GM21360 (cell line): ENCODE data around the gene PPP1CC.
"Not testable (repeated sequence)": the region's sequence is repeated elsewhere in the genome, so short reads cannot be mapped to it uniquely, and the experiment has no call there.

ENCODE experiments used
- ATAC-seq: cut with Tn5 transposase; IDR thresholded peaks from one replicate; pipeline ENCODE4 v1.9.1; 2021; ENCODE audit warnings: mild to moderate bottlenecking, moderate library complexity; ENCODE audit not compliant: unreplicated experiment

The PPP1CC gene

DNA sequence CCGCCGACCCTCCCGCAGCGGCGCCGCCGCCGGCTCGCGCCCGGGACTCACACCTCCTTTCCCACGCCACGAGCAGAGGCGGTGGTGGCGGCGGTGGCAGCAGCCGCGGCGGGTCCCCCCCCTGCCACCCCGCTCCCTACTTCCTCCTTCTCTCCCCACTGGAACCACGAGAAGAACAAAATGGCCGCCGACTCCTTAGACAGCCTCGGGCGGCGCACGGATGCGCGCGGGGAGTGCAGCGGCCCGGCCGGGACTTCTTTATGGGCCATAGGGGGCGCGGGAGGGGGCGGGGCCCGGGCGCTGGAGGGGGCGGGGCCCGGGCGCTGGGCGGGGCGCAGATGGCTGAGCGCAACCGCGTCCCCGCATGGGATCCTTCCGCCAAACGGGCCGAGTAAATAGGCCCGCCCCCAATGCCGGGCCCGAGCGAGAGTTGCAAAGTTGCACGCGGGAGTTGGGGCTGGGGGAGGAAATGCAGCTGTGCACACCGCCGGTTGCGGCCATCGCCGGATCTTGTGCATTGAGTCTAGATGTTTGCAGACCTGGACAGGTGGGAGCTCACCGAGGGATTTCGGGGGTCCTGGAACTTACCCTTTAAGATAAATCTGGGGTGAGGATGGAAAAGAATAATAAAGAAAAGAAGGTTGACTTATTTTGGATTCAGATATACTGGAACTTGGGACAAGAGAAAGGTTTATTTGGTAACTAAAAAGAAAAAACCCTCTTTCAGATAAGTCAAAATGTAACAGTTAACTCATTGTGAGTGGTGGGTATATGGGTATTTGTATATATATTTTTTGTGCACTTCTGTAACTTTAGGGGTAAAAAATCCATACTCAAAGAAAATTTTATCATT, at the start of gene PPP1CC:
Gene PPP1CC, minus strand, starts transcription at position 174 of the 853 bp plus-strand sequence. CDS start 184 bp downstream, outside the sequence.
- ATAC-seq = peak; percentile 57

DNA sequence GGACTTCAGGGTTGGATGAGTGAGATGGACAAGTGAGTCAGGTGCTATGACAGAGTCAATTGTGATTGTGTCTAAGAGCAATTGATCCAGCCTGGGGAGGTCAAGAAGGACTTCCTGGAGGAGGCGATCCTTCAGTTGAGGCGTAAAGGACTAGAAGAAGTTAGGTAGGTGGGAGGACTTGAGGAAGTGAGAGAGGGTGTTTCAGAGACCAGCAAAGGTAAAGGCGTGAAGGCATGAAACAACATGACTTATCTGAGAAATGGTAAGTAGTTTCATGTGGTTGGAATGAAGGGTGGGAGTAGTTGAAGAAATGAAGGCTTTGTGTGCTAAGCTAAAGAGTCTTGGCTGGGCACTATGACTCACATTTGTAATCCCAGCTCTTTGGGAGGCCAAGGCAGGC, 48.9 kb upstream of the PPP1CC start:
- ATAC-seq = no peak

DNA sequence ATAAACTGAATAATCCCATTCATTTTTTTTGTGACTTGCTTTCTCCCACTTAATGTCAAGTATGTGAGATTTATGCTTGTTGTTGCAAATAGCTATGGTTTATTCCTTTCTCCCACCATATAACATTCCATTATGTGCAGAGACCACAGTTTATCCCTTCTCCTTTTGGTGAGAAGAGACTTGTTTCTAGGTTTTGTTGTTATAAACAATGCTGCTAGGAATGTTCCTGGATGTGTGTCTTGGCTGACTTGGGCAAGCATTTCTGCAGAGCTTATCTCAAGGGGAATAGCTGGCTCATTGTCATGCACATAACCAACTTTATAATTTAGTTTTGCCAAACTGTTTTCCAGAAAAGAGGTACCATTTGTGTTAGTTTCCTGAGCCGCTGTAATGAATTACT, 47.6 kb upstream of the PPP1CC start:
- no peak for ATAC-seq

DNA sequence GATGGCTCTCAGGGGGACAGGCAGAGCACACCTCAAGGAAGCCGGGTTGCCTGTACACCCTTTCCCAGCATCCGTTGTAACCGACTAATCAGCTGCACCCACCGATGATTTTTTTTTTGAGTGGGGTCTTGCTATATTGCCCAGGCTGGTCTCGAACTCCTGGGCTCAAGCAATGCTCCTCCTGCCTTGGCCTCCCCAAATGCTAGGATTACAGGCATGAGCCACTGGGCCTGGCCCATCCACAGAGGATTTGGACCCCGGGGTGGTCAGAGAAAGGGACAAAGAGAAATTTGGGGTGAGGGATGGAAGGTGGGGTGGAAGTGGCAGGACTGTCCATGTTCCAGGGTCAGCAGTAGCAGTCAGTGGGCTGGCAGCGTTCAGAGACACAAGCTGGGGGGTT, 43.3 kb upstream of the PPP1CC start:
- ATAC-seq = no peak

GRCh38 chr12:110785240-110785639, 42.5 kb upstream of the PPP1CC start:
- no peak for ATAC-seq

DNA sequence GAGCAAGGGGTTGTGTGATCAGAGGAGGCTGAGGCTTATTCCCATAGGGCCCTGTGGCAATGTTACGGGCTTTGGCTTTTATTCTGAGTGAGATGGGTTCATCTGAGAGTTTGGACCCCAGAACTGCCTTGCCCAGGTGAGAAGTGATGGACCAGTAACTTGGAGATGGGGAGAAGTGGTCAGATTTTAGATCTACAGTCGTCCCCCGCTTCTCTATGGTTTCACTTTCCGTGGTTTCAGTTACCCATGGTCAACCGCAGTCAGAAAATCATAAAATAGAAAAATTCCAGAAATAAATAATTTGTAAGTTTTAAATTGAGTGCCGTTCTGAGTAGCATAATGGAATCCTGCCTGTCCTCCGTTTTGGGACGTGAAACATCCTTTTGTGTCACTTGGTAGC, 40.2 kb upstream of the PPP1CC start:
- no peak for ATAC-seq

GRCh38 chr12:110782094-110782493, 39.4 kb upstream of the PPP1CC start:
- no peak for ATAC-seq

- ATAC-seq = no peak
Observed at GRCh38 chr12:110780448-110780847, 37.8 kb upstream of the PPP1CC start.

- ATAC-seq = no peak
Observed at GRCh38 chr12:110778833-110779577, 36.3 kb upstream of the PPP1CC start.

DNA sequence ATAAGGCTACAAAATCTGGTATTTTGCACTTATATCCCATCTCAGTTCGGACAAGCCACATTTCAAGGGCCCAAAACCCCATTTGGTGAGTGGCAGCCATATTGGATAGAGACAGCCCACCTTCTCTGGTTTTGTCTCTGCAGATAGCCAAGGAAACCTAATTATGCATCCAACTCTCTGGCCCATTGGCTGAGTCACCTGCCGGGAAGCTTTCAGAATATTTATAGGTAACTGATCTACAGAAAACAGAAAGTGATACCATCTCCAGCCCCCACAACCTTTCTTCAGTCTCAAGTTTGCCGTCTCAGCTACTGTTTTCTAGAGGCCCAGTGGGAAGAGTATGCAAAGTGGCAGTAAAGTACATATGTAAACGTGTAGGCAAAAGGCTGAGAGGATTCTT, 33.7 kb upstream of the PPP1CC start:
- ATAC-seq = peak; percentile 86

GRCh38 chr12:110775997-110776396, 33.3 kb upstream of the PPP1CC start:
- ATAC-seq = no peak

DNA sequence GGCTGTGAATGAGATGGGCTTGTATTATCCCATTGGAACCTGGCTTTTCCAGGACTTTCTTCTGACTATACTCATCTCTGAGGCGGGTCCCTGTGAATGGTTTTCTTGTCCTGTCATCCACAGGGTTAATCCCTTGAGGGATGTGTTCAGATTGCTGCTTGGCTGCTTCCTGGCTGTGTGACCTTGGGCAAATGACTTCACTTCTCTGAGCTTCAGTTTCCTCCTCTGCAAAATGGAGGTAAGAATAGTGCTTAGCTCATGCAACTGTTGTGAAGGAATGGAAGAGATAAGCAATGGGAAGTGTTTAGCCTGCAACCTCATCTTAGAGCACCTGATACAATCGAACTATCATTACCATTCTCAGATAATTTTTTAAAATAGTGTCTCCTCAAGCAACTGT, 32.1 kb upstream of the PPP1CC start:
- no peak for ATAC-seq

DNA sequence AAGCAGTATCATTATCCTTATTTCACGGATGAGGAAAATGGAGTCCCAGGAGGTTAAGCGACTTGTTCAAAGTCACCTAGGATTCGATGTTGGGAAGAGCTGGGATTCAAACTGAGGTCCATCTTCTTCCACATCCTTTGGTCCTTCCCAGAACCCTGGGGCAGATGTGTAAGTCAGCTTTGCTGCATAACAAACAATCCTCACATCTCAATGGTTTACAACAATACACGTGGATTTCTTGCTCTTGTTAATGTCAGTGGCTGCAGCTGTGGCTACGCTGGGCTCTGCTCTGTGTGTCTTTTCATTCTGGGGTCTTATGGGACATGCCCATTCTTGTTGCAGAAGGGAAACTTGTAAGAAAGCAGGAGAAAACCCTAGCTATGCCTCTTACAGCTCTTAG, 26.3 kb upstream of the PPP1CC start:
- ATAC-seq = no peak

DNA sequence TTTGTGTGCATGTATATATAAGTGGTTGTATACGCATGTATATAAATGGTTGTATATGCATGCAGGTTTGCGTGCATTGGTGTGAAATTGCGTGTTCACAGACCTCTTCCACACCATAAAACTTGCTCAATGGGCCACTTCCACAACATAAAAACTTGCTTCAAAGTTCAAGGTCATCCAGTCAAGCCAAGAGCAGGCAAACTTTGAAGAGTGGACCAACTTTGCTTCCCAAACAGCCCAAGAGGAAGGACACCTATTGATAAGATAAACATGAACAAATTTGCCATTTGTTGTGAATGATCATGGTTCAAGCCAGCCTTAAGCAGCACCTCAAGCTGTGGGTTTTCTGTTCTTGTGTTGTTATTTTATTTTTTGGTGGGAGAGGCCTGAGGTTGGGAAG, 25.2 kb upstream of the PPP1CC start:
- no peak for ATAC-seq

DNA sequence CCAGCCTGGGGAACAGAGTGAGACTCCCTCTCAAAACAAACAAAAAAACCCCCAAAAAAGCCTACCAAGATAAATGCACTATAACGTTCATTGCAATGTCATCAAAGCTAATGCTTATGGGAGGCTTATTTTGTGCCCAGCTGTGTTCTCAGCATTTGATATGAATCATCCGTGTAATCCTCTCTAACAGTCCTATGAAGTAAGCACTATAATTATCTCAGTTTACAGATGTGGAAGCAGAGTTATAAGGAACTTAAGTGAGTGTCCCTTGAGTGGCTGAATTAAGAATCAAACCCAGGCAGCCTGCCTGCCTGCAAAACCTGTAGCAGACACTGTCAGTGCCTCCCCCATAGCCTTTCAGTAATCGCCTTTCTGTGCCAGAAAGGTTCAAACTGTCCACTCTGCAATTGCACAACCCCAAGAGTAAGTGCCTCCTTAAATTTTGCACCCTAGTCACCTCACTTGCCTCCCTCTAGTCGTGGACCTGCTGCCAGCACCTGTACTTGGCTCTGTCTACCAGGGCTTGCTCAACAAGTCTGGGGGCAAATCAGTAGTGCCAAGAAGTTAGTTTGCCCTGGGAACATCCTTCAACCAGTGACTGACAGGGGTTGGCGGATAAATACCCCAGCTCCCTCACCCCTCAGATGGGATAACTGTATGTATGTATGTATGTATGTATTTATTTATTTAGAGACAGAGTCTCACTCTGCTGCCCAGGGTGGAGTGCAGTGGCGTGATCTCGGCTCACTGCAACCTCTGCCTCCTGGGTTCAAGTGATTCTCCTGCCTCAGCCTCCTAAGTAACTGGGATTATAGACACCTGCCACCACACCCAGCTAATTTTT, 23.8 kb upstream of the PPP1CC start:
- ATAC-seq = no peak

DNA sequence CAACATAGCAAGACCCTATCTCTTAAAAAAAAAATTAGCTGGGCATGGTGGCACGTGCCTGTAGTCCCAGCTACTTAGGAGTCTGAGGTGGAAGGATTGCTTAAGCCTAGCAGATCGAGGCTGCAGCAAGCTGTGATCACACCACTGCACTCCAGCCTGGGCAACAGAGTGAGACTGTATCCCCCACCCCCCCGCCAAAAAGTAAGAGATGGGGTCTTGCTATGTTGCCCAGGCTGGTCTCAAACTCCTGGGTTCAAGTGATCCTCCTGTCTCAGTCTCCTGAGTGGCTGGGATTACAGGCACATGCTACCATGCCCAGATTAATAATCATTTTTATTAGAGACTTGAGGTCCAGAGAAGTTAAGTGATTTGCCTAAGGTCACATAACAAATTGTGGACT, 22.9 kb upstream of the PPP1CC start:
- not testable (repeated sequence) for ATAC-seq

DNA sequence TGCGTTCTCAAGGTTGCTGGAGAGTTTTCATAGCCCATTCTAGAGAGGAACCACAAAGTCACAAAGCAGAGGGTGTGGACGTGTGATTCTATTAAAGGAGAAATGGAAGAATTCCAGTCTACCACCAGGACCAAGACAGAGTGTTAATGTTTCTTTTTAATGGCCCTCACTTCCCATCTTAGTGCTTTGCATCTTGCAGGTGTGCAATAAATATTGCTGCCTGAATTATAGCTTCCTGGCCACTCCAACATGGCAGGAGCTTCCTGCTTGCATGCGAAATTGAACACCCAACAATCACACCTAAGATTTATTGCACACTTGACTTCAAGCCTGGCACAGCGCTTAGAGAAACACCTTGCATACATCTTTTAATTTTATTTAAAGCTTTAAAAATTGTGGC, 22.4 kb upstream of the PPP1CC start:
- ATAC-seq = no peak

- no peak for ATAC-seq
Observed at GRCh38 chr12:110763583-110763982, 20.9 kb upstream of the PPP1CC start.

- no peak for ATAC-seq
Observed at GRCh38 chr12:110762891-110763290, 20.2 kb upstream of the PPP1CC start.

GRCh38 chr12:110760204-110760609, 17.5 kb upstream of the PPP1CC start:
- ATAC-seq = no peak

GRCh38 chr12:110758922-110759321, 16.2 kb upstream of the PPP1CC start:
- ATAC-seq = no peak
